T-helper 9 cell (primary cell): ENCODE results near the gene HOXB8.

Source experiments
- DNase-seq: peaks from one replicate; pipeline ENCODE4 v3.0.0-alpha.2; 2020
- total RNA-seq, 2 donors: gene quantifications; one replicate each; lab custom pipeline; 2026; lab: John Stamatoyannopoulos, UW

The HOXB8 gene
- 0 reads per million in 2 donors for total RNA-seq

DNA sequence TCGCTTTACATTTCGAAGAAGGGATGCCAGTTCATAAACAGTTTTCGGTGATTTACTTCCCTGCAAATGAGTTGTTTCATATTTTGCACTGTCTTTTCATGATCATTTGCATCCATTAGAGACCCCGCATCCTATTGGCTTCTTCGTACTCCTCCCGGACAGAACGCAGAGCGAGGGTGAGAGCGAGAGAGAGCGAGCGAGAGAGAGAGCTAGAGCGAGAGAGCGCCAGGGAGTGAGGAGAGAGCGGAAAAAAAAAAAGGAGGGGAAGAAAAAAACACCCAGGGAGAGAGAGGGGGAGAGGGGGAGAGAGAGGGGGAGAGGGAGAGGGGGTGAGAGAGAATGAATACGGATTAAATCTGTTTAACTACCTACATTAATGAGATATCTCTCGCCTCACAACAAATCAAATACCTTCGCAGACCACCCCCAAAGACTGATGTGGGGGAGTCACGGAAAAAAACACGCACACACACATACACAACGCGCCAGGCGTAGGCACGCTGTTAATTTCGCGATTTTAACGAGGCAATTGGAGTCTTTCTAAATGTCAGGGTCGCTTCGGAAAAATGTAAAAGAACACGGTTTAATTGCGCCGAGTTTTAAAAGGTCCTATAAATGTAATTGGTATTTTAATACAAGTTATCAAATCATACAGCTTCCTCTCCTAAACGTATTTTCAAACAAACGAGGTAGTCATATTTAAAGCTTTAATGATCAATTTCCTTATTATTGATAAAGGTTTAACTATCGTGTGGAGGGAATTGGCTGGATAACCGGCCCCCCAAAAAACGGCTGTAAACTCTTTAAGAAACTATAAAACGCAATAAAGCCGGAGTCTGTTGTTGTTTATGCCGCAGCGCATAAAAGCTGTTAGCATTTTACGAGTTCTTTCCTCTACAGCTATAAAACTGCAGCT lies at the start of gene HOXB8:
Gene HOXB8, minus strand, starts transcription at position 246 of the 916 bp plus-strand sequence. CDS start 588 bp downstream, outside the sequence.
- DNase-seq: no peak

DNA sequence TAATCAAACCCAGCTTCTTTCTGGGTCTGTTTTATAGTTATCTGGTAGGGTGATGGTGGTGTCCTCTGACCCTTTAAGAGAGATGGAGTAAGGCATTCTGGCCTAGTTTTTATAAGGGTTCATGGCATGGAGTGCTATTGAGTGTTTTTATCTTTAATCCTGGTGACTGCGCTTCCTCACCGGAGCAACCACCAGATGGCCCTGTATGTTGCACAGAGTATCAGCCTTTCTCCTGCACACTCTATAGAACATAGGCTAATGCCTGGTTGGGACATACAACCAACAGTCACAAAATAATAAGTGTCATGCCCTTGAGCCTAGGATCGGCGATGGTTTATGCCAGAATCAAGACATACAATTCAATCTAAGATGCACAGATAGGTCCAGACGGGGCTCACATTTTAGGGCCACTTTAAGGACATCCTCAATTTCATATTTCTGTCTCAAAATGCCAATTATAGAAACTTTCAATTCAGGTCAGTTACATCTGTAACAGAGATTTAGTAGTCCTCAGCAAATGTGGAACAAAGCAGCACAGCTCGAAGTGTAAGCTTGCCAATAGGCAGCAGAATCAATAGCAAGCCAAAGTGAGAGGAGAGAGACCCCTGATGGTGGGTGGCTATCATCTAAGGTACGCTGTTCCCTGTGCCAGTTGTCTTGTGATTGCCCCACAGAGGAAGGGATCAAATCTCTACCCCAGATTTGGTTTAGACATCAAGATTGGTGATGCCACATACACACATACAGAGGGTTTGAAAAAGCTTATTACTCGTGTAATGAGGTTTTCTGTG lies 48.2 kb upstream of the HOXB8 start:
- no peak for DNase-seq

DNA sequence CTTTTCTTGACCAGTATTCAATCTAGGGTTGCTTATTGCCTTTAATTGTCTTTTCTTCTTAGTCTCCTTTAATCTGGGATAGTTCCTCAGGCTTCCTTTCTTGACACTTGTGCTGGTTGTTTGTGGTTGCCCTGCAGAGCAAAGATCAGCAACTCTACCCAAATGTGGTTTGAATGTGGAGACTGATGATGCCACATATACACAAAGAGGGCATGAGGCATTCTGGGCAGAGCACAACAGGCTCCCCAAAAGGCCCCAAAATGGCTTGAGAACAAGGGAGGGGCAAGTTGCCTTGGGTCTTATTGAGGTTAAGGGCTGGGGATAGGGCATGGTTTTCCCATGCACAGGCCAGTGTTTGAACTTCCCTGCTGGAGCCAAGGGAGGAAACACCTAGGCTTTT lies 40.8 kb upstream of the HOXB8 start:
- no peak for DNase-seq

DNA sequence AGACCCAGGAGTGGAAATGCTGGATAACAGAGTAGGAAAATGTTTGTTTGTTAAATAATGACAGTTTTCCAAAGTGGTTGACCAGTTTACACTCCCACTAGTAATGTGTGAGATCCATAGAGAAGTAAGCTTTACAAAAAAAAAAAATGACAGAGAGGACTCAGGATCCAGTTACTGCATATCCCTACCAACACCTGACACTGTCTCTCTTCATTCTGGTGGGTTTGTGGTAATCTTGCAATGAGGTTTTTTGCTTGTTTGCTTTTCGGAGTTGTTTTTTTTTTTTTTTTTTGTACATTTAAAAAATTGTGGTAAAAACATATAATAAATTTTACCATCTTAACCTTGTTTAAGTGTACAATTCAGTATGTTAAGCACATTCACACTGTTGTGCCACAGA lies 34.6 kb upstream of the HOXB8 start:
- DNase-seq: no peak

DNA sequence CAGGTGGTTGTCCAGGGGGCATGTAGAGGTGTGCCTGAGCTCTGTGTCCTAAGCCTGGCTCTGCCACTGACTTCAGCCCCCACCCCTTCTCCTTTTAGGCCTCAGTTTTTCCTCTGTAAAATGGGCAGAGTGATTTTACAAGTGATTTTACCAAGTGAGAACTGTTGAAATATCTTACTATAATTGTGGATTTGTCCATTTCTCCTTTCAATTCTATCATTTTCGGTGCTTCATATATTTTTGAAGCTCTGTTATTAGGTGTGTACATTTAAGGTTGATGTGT lies 32.8 kb upstream of the HOXB8 start:
- DNase-seq: no peak

DNA sequence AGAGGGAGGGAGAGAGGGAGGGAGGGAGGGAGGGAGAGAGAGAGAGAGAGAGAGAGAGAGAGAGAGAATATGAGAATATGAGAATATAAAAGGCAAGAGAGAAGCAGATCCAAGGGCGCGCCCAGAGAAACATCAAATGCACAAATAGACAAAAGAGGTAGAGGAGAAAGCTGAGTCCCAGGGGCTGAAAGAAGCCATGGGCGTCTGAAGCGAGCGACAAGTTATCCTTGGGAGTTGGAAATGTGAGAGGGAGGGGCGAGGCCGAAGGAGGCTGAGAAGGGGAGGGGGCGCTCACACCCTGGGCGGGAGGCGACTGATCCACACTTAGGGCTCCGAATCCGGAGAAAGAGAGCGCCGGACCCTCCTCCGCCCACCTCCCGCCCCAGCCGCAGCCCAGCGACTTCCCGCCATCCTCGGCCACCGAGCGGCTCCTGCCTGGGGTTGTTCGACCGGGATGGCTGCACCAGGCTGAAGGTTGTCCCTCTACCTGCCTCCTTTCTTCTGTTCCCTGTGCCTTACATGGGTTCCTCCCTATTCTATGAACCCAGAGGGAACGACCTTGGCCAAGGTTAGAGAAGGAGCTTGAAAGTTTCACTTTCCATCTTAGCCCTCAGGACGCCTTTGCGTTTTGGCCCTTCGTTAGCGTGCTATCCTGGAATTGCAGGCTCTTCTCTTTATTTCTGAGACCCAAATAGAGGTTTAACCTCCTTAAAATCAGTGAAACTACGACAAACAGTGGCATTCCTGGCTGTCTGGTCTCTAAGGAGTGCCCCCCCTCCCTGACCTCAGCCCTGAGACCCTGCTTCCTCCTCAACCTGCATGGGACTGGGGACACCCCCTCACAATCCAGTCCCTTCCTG lies 32.2 kb upstream of the HOXB8 start:
- DNase-seq: no peak

DNA sequence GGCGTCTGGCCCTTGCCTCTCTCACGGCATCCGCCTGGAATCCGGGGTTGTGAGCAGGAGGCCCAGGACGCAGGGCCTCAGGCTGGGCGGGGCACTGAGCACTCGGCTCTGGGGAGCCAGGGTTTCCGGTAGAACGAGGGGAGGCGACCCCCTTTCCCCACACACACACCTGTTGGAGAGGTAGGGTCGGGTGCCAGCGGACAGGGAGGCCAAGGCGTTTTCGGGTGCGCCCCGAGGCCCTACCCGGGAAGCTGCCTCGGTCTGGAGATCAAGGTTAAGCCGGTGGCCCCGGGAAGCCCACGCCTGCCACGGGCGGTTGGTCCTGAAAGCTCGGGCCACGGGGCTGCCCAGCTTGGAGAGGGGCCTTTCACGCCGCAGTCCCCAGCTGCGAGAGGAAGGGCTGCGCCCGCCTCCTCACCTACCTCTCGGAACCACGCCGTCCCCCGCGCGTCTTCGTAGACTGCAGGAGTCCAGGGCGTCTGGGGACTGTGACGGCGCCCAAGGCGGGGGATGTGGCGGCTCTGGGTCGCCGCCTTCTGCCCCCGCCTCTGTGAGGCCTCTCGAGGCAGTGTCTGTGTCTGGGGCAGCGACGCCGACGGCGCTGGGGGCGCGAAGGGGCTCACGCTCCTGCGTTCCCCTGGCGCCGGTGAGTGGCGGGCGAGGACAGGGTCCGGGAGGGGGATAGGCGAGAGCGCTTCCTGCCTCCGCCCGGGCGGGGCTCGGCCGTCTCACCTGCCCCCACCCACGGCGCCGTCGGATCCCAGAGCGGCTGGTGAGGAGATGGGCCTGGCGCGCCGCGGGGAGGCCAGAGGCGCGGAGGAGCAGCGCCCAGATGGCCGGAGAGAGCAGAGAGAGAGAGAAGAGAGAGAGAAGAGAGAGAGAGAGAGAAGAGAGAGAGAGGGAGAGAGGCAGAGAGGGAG lies 31.4 kb upstream of the HOXB8 start:
- DNase-seq: no peak

DNA sequence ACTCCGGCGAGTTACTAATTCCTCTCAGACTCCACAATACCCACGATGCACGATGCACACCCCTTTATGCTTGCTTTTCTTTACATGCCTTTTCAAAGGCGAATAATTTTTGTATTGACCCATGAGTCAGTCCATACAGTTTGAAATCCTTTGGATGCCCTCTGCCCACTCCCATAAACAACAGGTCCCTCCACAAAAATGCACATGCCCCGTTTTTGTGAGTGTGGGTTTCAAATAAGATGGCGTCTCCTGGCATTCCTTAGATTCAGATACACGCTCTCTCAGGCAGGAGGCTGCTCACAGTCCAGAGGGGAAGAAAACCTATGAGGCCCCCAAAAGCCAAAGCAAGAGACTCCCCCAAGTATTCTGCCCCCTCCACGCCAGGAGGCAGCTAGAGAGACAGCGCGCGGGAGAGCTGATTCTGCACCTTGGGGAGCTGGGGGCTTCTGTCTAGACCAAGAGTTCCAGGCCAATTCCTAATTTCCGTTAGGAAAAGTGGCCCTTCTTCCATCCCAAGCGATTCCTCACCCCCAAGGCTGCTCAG lies 30.6 kb upstream of the HOXB8 start:
- DNase-seq: no peak

DNA sequence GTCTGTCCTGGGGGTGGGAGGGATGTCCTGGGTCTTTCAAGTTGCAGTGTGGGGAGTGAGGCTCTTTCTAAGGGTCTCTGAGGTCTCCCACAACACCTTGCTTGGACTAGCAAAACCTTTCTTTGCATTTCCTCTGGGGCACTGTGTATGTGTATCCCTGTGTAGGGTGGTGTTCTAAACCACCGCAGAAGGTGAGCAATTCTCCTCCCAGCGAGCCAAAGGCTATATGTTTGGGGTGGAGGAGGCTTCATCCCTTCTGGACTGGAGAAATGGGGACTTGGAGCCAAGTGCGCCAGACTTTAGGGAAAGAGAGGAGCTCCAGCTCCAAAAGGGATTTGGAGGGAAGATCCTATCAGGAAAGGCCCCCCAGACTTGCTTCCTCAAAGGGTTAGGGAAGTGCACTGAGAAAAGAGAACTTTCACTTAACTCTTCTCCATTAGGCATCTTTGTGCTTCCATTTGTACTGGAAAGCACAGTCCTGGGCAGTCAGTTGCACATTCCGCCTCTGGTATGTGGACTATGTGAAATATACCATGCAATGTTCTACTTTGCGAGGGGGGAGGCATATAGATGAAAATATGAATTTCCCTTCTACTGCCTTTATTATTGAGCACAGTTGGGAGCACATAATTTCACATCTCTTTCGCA lies 29.9 kb upstream of the HOXB8 start:
- no peak for DNase-seq

DNA sequence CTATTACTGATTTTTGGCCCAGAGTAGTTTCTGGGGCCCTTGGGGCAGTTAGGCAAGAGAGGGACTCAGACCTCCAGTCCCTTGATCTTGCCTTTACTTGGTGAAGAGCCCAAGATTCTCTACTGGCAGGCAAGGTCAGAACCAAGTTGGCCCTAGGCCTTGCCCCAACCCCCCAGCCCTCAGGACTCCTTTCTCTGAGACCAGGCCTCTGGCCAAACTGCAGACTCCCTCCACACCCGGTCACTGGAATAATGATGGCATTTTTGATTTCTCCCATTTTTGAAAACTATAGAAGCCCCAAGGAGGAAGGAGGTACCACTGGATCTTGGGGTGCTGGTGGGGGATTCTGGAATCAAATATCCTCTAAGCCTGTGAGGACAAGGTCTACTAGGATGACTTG lies 29.1 kb upstream of the HOXB8 start:
- DNase-seq: no peak

DNA sequence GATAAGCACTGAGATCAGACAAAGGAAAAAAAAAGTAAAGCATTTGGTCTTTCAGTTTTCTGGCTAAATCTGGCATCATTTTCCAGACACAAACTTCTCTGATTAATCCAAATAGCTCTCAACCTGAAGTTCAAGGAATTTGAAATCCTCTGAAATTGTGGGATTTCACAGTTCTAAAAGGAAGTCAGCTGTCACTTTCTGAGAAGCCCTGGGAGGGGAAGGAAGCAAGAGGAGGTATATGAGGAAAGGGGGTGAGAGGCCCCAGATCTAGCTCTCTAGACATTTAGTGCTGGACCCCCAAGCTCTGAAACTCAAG lies 28.6 kb upstream of the HOXB8 start:
- no peak for DNase-seq

DNA sequence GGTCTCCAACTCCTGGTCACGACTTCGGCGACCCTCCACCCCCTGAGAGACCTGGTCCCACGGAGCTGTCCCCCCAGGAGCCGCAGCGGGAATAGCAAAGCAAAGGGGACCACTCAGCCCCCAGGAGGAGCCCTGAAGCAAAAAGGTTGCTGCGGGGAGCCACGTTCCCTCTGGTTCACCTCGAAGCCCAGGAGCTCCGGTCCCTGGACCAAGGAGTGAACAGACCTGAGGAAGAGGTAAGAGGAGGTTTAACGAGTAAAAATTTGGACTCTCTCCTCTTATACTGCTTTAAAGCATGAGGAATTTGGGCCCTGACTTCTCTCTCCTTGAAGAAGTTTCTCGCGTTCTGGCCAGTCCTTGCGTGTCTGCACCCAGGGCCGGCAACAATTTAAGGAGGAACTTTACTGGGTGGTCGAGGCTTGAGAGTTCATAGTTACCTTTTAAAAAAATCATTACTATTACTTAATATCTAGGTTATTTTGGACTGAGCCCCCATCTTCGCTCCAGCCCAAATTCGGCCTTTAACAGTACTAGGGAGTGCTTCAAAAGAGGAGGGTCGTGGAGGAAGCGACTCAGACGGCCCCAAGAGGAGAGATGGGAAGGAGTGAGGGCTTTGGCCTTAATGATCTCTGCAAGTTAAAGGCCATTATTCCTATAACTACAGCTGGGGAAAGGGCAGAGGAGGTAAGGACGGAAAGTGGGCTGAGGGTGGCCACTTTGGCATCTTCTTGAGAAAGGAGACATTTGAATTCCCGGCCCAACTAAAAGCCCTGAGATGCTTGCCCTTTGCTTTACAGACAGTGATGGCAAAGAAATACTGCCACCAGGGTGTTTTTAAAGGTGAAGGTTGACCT lies 28.0 kb upstream of the HOXB8 start:
- DNase-seq: no peak

DNA sequence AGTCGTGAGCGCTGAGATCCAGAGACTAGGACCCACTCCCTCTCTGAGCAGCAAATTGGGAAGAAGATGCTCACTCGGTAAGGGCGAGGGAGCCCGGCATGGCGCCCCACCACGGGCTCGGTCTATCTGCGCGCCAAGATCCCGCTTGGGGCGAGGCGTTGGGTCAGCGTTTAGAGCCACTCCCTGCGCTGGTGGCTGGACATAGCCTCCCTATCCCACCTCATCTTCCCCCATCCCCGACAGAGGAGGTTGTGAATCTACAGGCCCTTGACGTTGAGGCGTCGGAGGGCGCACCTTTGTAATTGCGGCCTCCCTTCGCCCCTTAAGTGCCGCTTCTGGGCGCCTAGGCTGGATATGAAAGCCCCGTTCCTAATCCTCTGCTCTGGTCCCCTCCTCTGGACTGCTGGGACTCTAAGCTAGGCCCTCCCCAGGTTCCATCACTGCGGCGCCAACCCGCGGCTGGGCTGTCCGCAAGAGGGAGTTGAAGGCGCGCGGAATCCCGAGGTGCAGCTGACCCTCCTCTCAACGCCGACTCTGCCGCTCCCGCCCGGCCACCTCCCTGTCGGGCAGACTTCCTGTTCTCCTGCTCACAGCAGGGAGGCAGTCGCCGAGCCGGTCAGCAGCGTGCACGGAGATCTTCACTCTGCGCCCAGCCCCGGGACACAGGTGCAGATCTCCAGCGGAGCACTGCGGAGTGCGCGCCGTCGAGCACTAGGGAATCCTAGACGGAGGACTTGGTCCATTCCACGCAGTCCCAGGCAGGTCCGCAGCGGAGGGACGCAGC lies 27.2 kb upstream of the HOXB8 start:
- DNase-seq: no peak

DNA sequence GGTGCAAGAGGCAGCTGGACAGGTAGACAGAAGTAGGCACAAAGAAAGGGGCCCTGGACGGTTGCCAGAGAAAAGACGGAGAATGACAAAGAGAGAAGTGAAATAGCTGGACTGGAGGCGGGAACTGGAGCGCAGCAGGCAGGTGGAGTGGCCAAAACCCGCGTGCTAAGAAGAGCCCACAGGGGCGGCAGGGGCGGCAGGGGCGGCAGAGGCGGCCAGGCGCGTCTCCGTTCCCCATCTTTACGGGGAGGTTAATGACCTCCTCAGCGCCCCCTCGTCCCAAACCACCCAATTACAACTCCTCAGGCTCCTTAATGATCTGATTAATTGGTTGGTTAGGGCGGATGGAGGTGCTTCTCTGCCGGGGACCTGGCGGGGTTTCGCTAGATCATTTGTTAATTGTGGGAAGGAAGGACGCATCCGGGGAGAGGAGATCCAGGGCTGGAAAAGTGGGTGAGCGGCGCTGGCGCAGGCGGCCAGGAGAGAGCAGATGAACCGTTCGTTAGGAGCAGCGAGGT lies 26.5 kb upstream of the HOXB8 start:
- no peak for DNase-seq

DNA sequence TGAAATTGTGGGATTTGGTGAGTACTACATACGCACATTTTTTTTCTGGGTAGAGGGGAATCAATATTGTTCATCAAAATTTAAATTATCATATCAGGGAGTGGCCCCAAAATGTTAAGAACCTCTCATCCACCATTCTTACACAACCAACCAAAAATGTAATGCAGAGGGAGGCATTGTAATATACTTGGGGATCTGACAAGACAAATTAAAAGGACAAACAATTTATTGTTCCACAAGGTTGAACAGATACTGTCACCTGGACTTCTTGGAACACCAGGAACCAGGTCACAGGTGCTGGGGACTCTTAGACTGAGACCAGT lies 25.7 kb upstream of the HOXB8 start:
- DNase-seq: no peak

DNA sequence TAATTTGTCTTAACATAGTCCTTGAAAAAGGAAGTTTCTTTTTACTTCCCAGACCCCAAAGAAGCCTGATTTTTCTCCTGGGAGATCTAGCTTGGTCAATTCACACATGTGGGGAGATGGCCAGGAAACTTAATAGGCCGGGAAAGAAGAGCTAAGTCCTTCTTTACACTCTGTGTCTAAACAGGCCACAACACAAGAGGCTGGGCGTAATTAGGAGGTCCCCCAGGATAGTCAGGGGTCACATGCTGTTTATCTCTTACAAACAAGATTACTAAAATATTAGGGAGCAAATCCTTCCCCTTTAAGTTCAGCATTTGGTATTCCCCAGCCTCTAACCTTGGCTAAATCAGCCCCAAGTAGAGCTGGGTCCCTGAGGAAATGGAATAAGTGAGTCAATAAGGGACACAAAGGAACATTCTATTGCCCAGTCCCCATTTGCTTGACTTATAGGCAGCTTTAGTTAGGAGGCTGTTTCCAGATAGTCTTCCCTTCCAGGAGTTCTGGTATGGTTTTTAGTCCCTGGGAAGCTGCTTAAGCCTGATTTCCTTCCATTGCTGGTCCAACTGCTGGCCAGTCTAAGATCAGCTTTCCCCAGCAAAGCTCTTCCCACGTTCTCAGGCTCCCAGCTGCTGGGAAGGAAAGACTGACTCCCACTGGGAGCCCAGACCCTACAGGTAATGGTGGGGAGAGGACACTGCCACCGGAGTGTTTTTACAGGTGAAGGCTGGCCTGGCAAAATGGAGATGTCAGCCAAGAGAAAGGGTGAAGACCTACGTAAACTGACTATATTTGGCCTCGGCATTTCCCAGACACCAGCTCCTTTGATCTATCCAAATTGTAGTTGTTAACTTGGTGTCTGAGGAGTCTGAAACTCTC lies 25.1 kb upstream of the HOXB8 start:
- no peak for DNase-seq

DNA sequence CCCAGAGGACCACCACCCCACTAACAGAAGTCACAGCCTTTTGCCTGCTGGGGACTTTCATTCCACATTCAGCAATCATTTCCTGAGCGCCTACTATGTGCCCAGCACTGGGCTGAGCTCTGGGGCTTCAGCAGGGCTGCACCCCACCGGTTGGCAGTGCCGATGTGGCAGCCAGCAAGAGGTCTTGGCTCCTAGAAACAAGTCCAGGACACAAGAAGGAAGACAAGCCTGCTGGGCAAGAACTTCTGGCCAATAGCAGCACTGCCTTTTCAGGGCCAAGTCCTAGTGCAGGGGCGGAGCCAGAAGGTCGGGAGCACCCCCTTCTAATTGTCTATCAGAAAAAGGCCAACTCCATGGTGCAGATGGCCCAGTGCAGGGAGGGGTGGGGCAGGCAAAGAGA lies 24.0 kb upstream of the HOXB8 start:
- DNase-seq: no peak
